HEK293T (cell line): Measurements from ENCODE around the gene HIPK4.

Source experiments
- CTCF ChIA-PET: fragments of 350-600 bp; formaldehyde crosslinking; extraction: SDS; loops from one replicate; lab custom pipeline; 2021; ENCODE audit warnings: antibody characterized with exemption, inconsistent platforms; lab: Yijun Ruan, JAX
- POLR2A ChIA-PET: fragments of 350-600 bp; formaldehyde crosslinking; extraction: SDS; loops from one replicate; lab custom pipeline; 2020; ENCODE audit warnings: antibody characterized with exemption, inconsistent platforms; lab: Yijun Ruan, JAX
- DNase-seq: peaks from one replicate; pipeline ENCODE4 v3.0.0; 2012; ENCODE audit warnings: mixed read lengths; ENCODE audit errors: extremely low spot score
- ARNT ChIP-seq: fragments of 450-650 bp; IDR thresholded peaks from 2 replicates; pipeline ENCODE4 v1.6.1; 2017; ENCODE audit warnings: mild to moderate bottlenecking
- BHLHE40 ChIP-seq: fragments of 450-650 bp; IDR thresholded peaks from 2 replicates; pipeline ENCODE4 v1.6.1; 2016; ENCODE audit warnings: mild to moderate bottlenecking, moderate library complexity, borderline replicate concordance
- CTBP1 ChIP-seq: fragments of 450-650 bp; IDR thresholded peaks from 2 replicates; pipeline ENCODE4 v1.6.1; 2016; ENCODE audit warnings: borderline replicate concordance
- ELF4 ChIP-seq: fragments of 450-650 bp; IDR thresholded peaks from 2 replicates; pipeline ENCODE4 v1.6.1; 2017; ENCODE audit warnings: antibody characterized with exemption
- FOXA1 ChIP-seq: fragments of 450-650 bp; IDR thresholded peaks from 2 replicates; pipeline ENCODE4 v1.6.1; 2016; ENCODE audit warnings: mild to moderate bottlenecking
- FOXK2 ChIP-seq: fragments of 450-650 bp; IDR thresholded peaks from 2 replicates; pipeline ENCODE4 v1.6.1; 2016; ENCODE audit warnings: mild to moderate bottlenecking
- FOXM1 ChIP-seq: fragments of 450-650 bp; IDR thresholded peaks from 2 replicates; pipeline ENCODE4 v1.6.1; 2017; ENCODE audit warnings: mild to moderate bottlenecking, borderline replicate concordance
- HDGF ChIP-seq: fragments of 450-650 bp; IDR thresholded peaks from 2 replicates; pipeline ENCODE4 v1.6.1; 2017; ENCODE audit warnings: antibody characterized with exemption, borderline replicate concordance
- L3MBTL2 ChIP-seq: fragments of 450-650 bp; conservative IDR thresholded peaks from 2 replicates; pipeline ENCODE4 v1.6.1; 2016; ENCODE audit warnings: mild to moderate bottlenecking
- LEF1 ChIP-seq: fragments of 450-650 bp; IDR thresholded peaks from 2 replicates; pipeline ENCODE4 v1.6.1; 2017; ENCODE audit warnings: mild to moderate bottlenecking, borderline replicate concordance
- NFRKB ChIP-seq: fragments of 450-650 bp; IDR thresholded peaks from 2 replicates; pipeline ENCODE4 v1.6.1; 2016; ENCODE audit warnings: mild to moderate bottlenecking, moderate library complexity
- PKNOX1 ChIP-seq: fragments of 450-650 bp; IDR thresholded peaks from 2 replicates; pipeline ENCODE4 v1.6.1; 2016
- SP1 ChIP-seq: fragments of 450-650 bp; IDR thresholded peaks from 2 replicates; pipeline ENCODE4 v1.6.1; 2017
- SUZ12 ChIP-seq: fragments of 450-650 bp; IDR thresholded peaks from 2 replicates; pipeline ENCODE4 v1.6.1; 2016; ENCODE audit warnings: mild to moderate bottlenecking
- TARDBP ChIP-seq: fragments of 450-650 bp; IDR thresholded peaks from 2 replicates; pipeline ENCODE4 v1.6.1; 2016
- ZNF384 ChIP-seq: fragments of 450-650 bp; IDR thresholded peaks from 2 replicates; pipeline ENCODE4 v1.6.1; 2016

The HIPK4 gene

GRCh38 chr19:40395956-40396355 lies 6.0 kb upstream of the HIPK4 start:
- ChIA-PET POLR2A (interaction anchor here (1.2 to 1.9 kb wide), 2 partner anchors 25 to 48 kb away, joined by 5 read pairs; partner anchors contain the start of genes C19orf47 and PLD3), CTCF (interaction anchor here (0.6 to 0.8 kb wide), 2 partner anchors 21 to 25 kb away, joined by 3 read pairs; no protein-coding TSS in a partner anchor)

GRCh38 chr19:40394816-40395210 lies 4.8 kb upstream of the HIPK4 start:
- no peak for DNase-seq
- CTCF ChIA-PET: interaction anchor here (0.6 kb wide), 1 partner anchor 89 kb away, joined by 4 read pairs; no protein-coding TSS in a partner anchor
- POLR2A ChIA-PET: no interaction called here
- TF ChIP-seq FOXK2 (no peak), ARNT (no peak), PKNOX1 (no peak), CTBP1 (no peak), TARDBP (no peak), BHLHE40 (no peak), HDGF (no peak), SUZ12 (no peak), NFRKB (no peak), L3MBTL2 (no peak), LEF1 (no peak), ELF4 (no peak), SP1 (no peak), FOXM1 (no peak), ZNF384 (no peak)

More at GRCh38 chr19:40395956-40396355, 6.0 kb upstream of the HIPK4 start:
- TF ChIP-seq FOXA1 (no peak), NFRKB (no peak), PKNOX1 (no peak), FOXK2 (no peak), FOXM1 (no peak), HDGF (no peak), SUZ12 (no peak), ARNT (no peak), BHLHE40 (no peak), LEF1 (no peak), ELF4 (no peak), SP1 (no peak), CTBP1 (no peak), L3MBTL2 (no peak), TARDBP (no peak)
- DNase-seq: no peak

GRCh38 chr19:40393894-40394815 lies 4.2 kb upstream of the HIPK4 start:
- ChIA-PET POLR2A (no interaction called here), CTCF (no interaction called here)
- no peak for DNase-seq

GRCh38 chr19:40392894-40393517 lies 3.0 kb upstream of the HIPK4 start:
- DNase-seq: no peak
- ChIA-PET CTCF (no interaction called here), POLR2A (no interaction called here)
- TF ChIP-seq FOXK2: no peak
- TF ChIP-seq CTBP1: no peak
- TF ChIP-seq ARNT: no peak
- TF ChIP-seq ZNF384: no peak
- no peak for TF ChIP-seq FOXA1
- no peak for TF ChIP-seq TARDBP
- no peak for TF ChIP-seq PKNOX1
- TF ChIP-seq SP1: no peak
- no peak for TF ChIP-seq ELF4
- no peak for TF ChIP-seq FOXM1
- no peak for TF ChIP-seq SUZ12
- no peak for TF ChIP-seq HDGF
- no peak for TF ChIP-seq LEF1
- TF ChIP-seq L3MBTL2: no peak
- TF ChIP-seq BHLHE40: no peak
- TF ChIP-seq NFRKB: no peak

More at GRCh38 chr19:40393894-40394815, 4.2 kb upstream of the HIPK4 start:
- TF ChIP-seq ZNF384: no peak
- no peak for TF ChIP-seq SP1
- TF ChIP-seq L3MBTL2: no peak
- TF ChIP-seq TARDBP: no peak
- no peak for TF ChIP-seq BHLHE40
- no peak for TF ChIP-seq NFRKB
- TF ChIP-seq FOXK2: no peak
- no peak for TF ChIP-seq SUZ12
- no peak for TF ChIP-seq ELF4
- no peak for TF ChIP-seq FOXM1
- no peak for TF ChIP-seq LEF1
- no peak for TF ChIP-seq ARNT
- TF ChIP-seq PKNOX1: no peak
- TF ChIP-seq HDGF: no peak
- no peak for TF ChIP-seq FOXA1
- no peak for TF ChIP-seq CTBP1

GRCh38 chr19:40392123-40392522 lies 2.1 kb upstream of the HIPK4 start:
- CTCF ChIA-PET: no interaction called here
- DNase-seq: no peak
- TF ChIP-seq L3MBTL2 (no peak), SP1 (no peak), TARDBP (no peak), ELF4 (no peak), PKNOX1 (no peak)
- POLR2A ChIA-PET: no interaction called here
